ENCODE results near the gene TGFBR2.

The TGFBR2 gene

DNA sequence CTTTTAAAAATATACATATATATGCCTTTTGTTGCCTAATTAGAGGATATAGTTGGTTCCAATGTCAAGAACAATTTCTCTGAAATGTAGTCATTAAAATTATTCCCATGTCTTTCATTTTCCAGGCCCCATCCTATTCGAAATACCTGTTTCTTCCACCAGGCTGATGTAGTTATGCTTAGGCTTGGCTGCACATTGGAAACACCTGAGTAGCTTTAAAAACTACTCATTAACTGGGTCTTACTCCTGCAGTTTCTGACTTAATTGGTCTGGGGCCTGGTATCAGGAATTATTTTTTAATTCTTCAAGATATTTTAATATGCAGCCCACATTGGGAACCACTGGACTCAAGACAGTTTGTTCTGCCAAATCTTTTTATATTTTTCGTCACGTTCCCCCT lies 53.7 kb downstream of the TGFBR2 start:
- Histone ChIP-seq H3K4me3 (replicated peaks; ENCODE audit: insufficient read depth, low read length) (no peak overlapping the region), H3K27me3 (ENCODE audit: insufficient read depth, poor library complexity, severe bottlenecking) (no peaks in the 10 kb centered on the region), H3K27ac (replicated peaks) (peak overlapping the region; percentile 62; the same call in 1 of the 2 replicates)
- TF ChIP-seq SPI1 (IDR thresholded peaks at IDR 0.05; ENCODE audit: borderline replicate concordance, low read depth) = no peak
- no peak for DNase-seq (ENCODE audit: low read depth in 1 of 2, low spot score in 1 of 2)

DNA sequence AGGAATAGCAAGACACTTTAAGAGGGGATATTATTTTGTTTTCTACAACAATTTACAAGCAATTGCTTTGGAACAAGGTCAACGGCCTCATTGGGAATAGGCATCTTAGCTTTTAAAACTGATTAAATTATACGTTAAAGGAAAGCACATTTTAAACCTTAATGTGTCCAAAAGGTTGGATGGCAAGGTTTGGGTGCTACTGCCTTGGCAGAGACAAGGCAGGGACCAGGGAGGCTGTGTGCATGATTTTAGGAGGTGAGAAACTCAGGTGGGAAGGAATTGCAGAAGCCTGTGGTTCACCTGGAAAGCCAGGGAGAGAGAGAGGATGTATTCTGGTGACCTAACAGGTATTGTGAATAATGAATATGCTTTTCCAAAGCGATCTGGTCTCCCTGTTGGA lies 54.3 kb downstream of the TGFBR2 start:
- Histone ChIP-seq H3K27ac (replicated peaks) (no peak overlapping the region), H3K4me3 (replicated peaks; ENCODE audit: insufficient read depth, low read length) (no peak overlapping the region), H3K27me3 (ENCODE audit: insufficient read depth, poor library complexity, severe bottlenecking) (no peaks in the 10 kb centered on the region)
- no peak for DNase-seq (ENCODE audit: low read depth in 1 of 2, low spot score in 1 of 2)
- TF ChIP-seq POLR2AphosphoS5 (IDR thresholded peaks at IDR 0.05; ENCODE audit: low read depth) (no peak), SPI1 (IDR thresholded peaks at IDR 0.05; ENCODE audit: borderline replicate concordance, low read depth) (no peak), CTCF (IDR thresholded peaks at IDR 0.05; ENCODE audit: insufficient read depth, low read length) (no peak), GABPA (IDR thresholded peaks at IDR 0.05; ENCODE audit: low read depth) (no peak), REST (IDR thresholded peaks at IDR 0.05; ENCODE audit: insufficient replicate concordance, low read depth) (no peak)

DNA sequence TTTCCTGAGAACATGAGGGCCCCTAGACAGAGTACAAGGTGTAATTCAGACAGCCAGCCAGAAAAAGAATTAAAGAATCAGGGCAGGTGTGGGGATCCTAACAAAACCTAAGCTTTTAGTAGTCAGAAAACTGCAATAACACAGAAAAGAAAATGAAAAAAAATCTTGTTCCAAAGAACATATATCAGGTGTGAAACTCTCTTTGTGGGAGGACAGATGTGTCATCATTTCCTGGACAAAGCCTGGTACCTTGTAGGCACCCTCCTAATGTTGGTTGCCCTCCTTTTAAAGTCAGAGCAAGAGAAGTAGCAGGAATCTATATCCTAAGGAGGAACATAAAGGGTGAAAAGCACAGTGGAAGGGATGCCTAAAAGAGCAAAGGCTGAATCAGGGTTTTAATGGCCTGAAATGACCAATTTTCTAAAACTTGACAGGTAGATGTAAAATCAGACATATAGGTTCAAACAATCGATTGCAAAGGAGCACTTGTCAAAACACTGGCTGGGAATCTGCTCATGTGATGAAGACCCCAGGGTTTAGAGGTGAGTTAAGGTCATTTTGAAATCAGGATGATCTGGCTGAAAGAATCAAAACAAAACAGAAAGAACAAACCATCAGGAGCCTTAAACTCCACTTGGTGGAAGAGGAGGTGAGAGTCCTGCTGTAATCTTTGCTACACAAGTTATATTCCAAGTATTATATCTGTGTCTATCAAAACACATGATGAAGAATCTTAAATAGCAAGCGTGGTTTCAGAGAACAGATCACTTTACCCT lies 54.9 kb downstream of the TGFBR2 start:
- TF ChIP-seq CTCF (IDR thresholded peaks at IDR 0.05; ENCODE audit: insufficient read depth, low read length) = no peak
- no peak for TF ChIP-seq SPI1 (IDR thresholded peaks at IDR 0.05; ENCODE audit: borderline replicate concordance, low read depth)
- H3K27ac ChIP-seq (replicated peaks) = no peak overlapping the region
- no peaks in the 10 kb centered on the region for H3K27me3 ChIP-seq (ENCODE audit: insufficient read depth, poor library complexity, severe bottlenecking)

GRCh38 chr3:30662836-30663235 lies 56.4 kb downstream of the TGFBR2 start:
- TF ChIP-seq GABPA (IDR thresholded peaks at IDR 0.05; ENCODE audit: low read depth) = no peak
- no peak for TF ChIP-seq POLR2AphosphoS5 (IDR thresholded peaks at IDR 0.05; ENCODE audit: low read depth)
- no peak for TF ChIP-seq CTCF (IDR thresholded peaks at IDR 0.05; ENCODE audit: insufficient read depth, low read length)
- no peak for TF ChIP-seq REST (IDR thresholded peaks at IDR 0.05; ENCODE audit: insufficient replicate concordance, low read depth)
- no peak for TF ChIP-seq SPI1 (IDR thresholded peaks at IDR 0.05; ENCODE audit: borderline replicate concordance, low read depth)
- H3K4me3 ChIP-seq (replicated peaks; ENCODE audit: insufficient read depth, low read length) = no peak overlapping the region
- H3K27ac ChIP-seq (replicated peaks) = no peak overlapping the region
- DNase-seq (ENCODE audit: low read depth in 1 of 2, low spot score in 1 of 2) = no peak
- no peaks in the 10 kb centered on the region for H3K27me3 ChIP-seq (ENCODE audit: insufficient read depth, poor library complexity, severe bottlenecking)

More for the DNA sequence above, 54.9 kb downstream of the TGFBR2 start:
- H3K4me3 ChIP-seq (replicated peaks; ENCODE audit: insufficient read depth, low read length) = no peak overlapping the region
- DNase-seq (ENCODE audit: low read depth in 1 of 2, low spot score in 1 of 2) = no peak

All from HL-60 (cell line).